ENCODE measurements around the gene AGO1.
"Not testable (repeated sequence)": the region's sequence is repeated elsewhere in the genome, so short reads cannot be mapped to it uniquely, and the experiment has no call there.

Gene AGO1

DNA sequence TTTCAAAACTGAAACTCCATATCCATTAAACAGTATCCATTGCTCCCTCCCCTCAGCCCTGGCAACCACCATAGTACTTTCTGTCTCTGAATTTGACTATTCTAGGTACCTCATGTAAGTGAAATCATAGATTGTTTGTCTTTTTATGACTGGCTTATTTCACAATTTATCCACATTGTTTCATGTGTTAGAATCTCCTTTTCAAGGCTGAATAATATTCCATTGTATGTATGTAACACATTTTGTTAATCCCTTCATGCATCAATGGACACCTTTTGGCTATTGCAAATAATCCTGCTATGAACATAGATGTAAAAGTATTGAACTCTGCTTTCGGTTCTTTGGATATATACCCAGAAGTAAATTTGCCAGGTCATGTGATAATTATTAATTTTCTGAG, 85.4 kb downstream of the AGO1 start:
- FAIRE-seq, result no peak
- no peak for DNase-seq (ENCODE audit: low spot score)

DNA sequence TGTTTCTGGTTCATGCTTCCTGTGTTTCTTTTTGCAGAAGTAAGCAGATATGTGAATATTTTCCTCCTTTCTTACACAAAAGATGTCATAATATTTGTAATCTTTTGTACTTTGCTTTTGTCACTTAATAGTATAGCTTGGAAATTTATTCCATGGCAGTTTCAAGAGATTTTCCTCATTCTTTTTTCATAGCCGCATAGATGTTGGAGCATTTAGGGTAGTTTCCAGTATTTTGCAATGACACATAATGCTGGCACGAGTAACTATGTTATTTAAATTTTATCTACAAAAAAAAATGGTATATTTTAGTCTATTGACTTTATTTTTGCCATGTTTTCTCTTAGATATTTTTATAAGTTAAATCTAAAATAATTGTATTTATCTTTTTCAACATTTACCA, 88.6 kb downstream of the AGO1 start:
- no peak for FAIRE-seq
- DNase-seq (ENCODE audit: low spot score), result no peak

DNA sequence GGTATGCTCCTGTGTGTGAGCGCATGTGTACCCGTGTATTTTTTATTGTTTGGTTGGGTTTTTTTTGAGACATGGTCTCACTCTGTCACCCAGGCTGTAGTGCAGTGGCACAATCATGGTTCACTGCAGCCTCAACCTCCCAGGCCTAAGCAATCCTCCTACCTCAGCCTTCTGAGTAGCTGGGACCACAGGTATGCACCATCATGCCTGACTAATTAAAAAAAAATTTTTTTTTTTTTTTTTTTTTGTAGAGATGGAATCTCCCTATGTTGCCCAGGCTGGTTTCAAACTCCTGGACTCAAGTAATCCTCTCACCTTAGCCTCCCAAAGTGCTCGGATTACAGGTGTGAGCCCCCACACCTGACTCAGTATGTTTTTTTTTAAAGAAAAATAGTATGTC, 89.6 kb downstream of the AGO1 start:
- FAIRE-seq; DNase-seq (ENCODE audit: low spot score): not testable (repeated sequence)

DNA sequence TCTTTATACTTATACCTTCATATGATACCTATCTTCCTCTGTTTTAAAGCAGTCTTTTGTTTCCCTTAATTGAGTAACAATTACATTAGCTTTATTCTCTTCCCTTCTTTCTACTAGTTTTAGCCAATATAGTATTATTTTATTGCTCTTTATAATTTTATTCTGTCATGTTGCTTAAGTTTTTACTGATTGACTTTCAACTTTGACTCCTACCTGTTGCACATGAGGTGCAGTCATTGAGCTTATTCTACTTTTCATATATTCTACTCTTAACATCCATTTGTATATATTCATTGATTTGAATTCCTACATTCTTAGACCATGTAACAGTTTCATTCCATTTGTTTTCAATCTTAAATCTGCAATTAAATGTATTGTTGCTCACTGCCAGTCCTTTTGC, 97.1 kb downstream of the AGO1 start:
- FAIRE-seq (no peak), DNase-seq (ENCODE audit: low spot score) (no peak)
